GM21447 (cell line): Measurements from ENCODE around the gene STXBP6.

Experiments used
- ATAC-seq: cut with Tn5 transposase; IDR thresholded peaks from one replicate; pipeline ENCODE4 v1.9.1; 2021; ENCODE audit not compliant: unreplicated experiment

The STXBP6 gene

GRCh38 chr14:25049568-25050268 lies at the start of gene STXBP6:
STXBP6 (minus strand) TSS chr14:25050147; CDS start chr14:24974818, 75,329 bp downstream.
- no peak for ATAC-seq

GRCh38 chr14:25097120-25097519 lies 47.2 kb upstream of the STXBP6 start:
- no peak for ATAC-seq

GRCh38 chr14:25095736-25096437 lies 45.9 kb upstream of the STXBP6 start:
- no peak for ATAC-seq

- ATAC-seq = no peak
Observed at GRCh38 chr14:25094171-25094907, 44.4 kb upstream of the STXBP6 start.

- no peak for ATAC-seq
Observed at GRCh38 chr14:25092258-25092740, 42.4 kb upstream of the STXBP6 start.

GRCh38 chr14:25090716-25091454 lies 40.9 kb upstream of the STXBP6 start:
- ATAC-seq = no peak

GRCh38 chr14:25090256-25090655 lies 40.3 kb upstream of the STXBP6 start:
- ATAC-seq = no peak

- no peak for ATAC-seq
Observed at GRCh38 chr14:25089496-25089895, 39.5 kb upstream of the STXBP6 start.

- ATAC-seq = no peak
Observed at GRCh38 chr14:25086821-25087396, 37.0 kb upstream of the STXBP6 start.

GRCh38 chr14:25086081-25086480 lies 36.1 kb upstream of the STXBP6 start:
- no peak for ATAC-seq

- no peak for ATAC-seq
Observed at GRCh38 chr14:25080682-25081081, 30.7 kb upstream of the STXBP6 start.

- ATAC-seq = no peak
Observed at GRCh38 chr14:25079311-25079710, 29.4 kb upstream of the STXBP6 start.

GRCh38 chr14:25074099-25074685 lies 24.2 kb upstream of the STXBP6 start:
- no peak for ATAC-seq

GRCh38 chr14:25069879-25070278 lies 19.9 kb upstream of the STXBP6 start:
- no peak for ATAC-seq

- ATAC-seq = no peak
Observed at GRCh38 chr14:25067600-25067999, 17.7 kb upstream of the STXBP6 start.

- no peak for ATAC-seq
Observed at GRCh38 chr14:25062022-25062321, 12.0 kb upstream of the STXBP6 start.

GRCh38 chr14:25056688-25057078 lies 6.7 kb upstream of the STXBP6 start:
- ATAC-seq = no peak

- no peak for ATAC-seq
Observed at GRCh38 chr14:25055992-25056687, 6.2 kb upstream of the STXBP6 start.

GRCh38 chr14:25055005-25055404 lies 5.1 kb upstream of the STXBP6 start:
- no peak for ATAC-seq

GRCh38 chr14:25053585-25053984 lies 3.6 kb upstream of the STXBP6 start:
- no peak for ATAC-seq
